ENCODE data around the gene VTCN1. TPM values are rescaled to one million over a fixed set of nuclear protein-coding genes. Genes with fewer than 3 reads are reported as not detected.

Gene VTCN1
- total RNA-seq, 1 donor from 2014 or later, result 0.77 TPM

- no peak overlapping the region for H3K27ac ChIP-seq
- peaks cover 5% of the 10 kb centered on the region for H3K27me3 ChIP-seq (ENCODE audit: low read depth)
- no peaks in the 10 kb centered on the region for H3K4me1 ChIP-seq
- H3K4me3 ChIP-seq, result no peak overlapping the region
- H3K36me3 ChIP-seq, result no peaks in the 10 kb centered on the region
- ATAC-seq (no peak), DNase-seq (no peak)
- TF ChIP-seq CTCF (IDR thresholded peaks at IDR 0.05), result no peak
- H3K9me3 ChIP-seq, result no peaks in the 10 kb centered on the region
- intact Hi-C loops (cut with DNase I), result no loop called here
Measured at GRCh38 chr1:117146072-117146471, 64.7 kb downstream of the VTCN1 start.

- no peak for DNase-seq
Measured at GRCh38 chr1:117143871-117144270, 66.9 kb downstream of the VTCN1 start.

GRCh38 chr1:117143172-117143571, 67.6 kb downstream of the VTCN1 start:
- intact Hi-C loops (cut with DNase I), result no loop called here
- DNase-seq (no peak), ATAC-seq (peak in 1 of 2 donors; percentile 31)
- H3K4me3 ChIP-seq, result no peak overlapping the region
- no peak overlapping the region for H3K27ac ChIP-seq
- H3K4me1 ChIP-seq, result no peaks in the 10 kb centered on the region
- no peak for TF ChIP-seq CTCF (IDR thresholded peaks at IDR 0.05)
- H3K27me3 ChIP-seq (ENCODE audit: low read depth), result peaks cover 5% of the 10 kb centered on the region
- H3K36me3 ChIP-seq, result no peaks in the 10 kb centered on the region
- H3K9me3 ChIP-seq, result no peaks in the 10 kb centered on the region

More at GRCh38 chr1:117143871-117144270, 66.9 kb downstream of the VTCN1 start:
- H3K27me3 ChIP-seq (ENCODE audit: low read depth), result peaks cover 5% of the 10 kb centered on the region
- intact Hi-C loops (cut with DNase I), result no loop called here
- H3K27ac ChIP-seq, result no peak overlapping the region
- no peak overlapping the region for H3K4me3 ChIP-seq
- ATAC-seq, result no peak
- TF ChIP-seq CTCF (IDR thresholded peaks at IDR 0.05), result no peak
- H3K4me1 ChIP-seq, result no peaks in the 10 kb centered on the region
- H3K9me3 ChIP-seq, result no peaks in the 10 kb centered on the region
- H3K36me3 ChIP-seq, result no peaks in the 10 kb centered on the region

- ATAC-seq (no peak), DNase-seq (no peak)
- Histone ChIP-seq H3K9me3 (no peaks in the 10 kb centered on the region), H3K27me3 (ENCODE audit: low read depth) (peaks cover 2% of the 10 kb centered on the region), H3K36me3 (no peaks in the 10 kb centered on the region), H3K27ac (no peak overlapping the region), H3K4me3 (no peak overlapping the region), H3K4me1 (no peaks in the 10 kb centered on the region)
- intact Hi-C loops (cut with DNase I), result no loop called here
- TF ChIP-seq CTCF (IDR thresholded peaks at IDR 0.05), result no peak
Measured at GRCh38 chr1:117142200-117142599, 68.5 kb downstream of the VTCN1 start.

- H3K4me3 ChIP-seq, result no peak overlapping the region
- no peaks in the 10 kb centered on the region for H3K9me3 ChIP-seq
- H3K27me3 ChIP-seq (ENCODE audit: low read depth), result no peaks in the 10 kb centered on the region
- H3K27ac ChIP-seq, result no peak overlapping the region
- ATAC-seq, result no peak
- TF ChIP-seq CTCF (IDR thresholded peaks at IDR 0.05), result no peak
- no peaks in the 10 kb centered on the region for H3K36me3 ChIP-seq
- H3K4me1 ChIP-seq, result no peaks in the 10 kb centered on the region
- intact Hi-C loops (cut with DNase I), result no loop called here
- DNase-seq, result no peak
Measured at GRCh38 chr1:117138561-117138960, 72.2 kb downstream of the VTCN1 start.

GRCh38 chr1:117138106-117138505, 72.6 kb downstream of the VTCN1 start:
- Histone ChIP-seq H3K36me3 (no peaks in the 10 kb centered on the region), H3K27ac (no peak overlapping the region), H3K9me3 (no peaks in the 10 kb centered on the region), H3K27me3 (ENCODE audit: low read depth) (no peaks in the 10 kb centered on the region), H3K4me3 (no peak overlapping the region), H3K4me1 (no peaks in the 10 kb centered on the region)
- intact Hi-C loops (cut with DNase I), result no loop called here
- TF ChIP-seq CTCF (IDR thresholded peaks at IDR 0.05), result no peak
- DNase-seq (no peak), ATAC-seq (no peak)

All from lower lobe of right lung (tissue), 2 donors.